ENCODE data around the gene BRD9.
A peak's percentile ranks its signal among the peaks of the same experiment; 100 is the strongest.
"Not testable (repeated sequence)": the region's sequence is repeated elsewhere in the genome, so short reads cannot be mapped to it uniquely, and the experiment has no call there.

Gene BRD9

GRCh38 chr5:892394-893136 lies at the start of gene BRD9, which contains the start of gene TRIP13:
BRD9 (minus strand) TSS chr5:892801; CDS start chr5:892657, 144 bp downstream.
TRIP13 (plus strand) TSS chr5:892884; CDS start chr5:892999, 115 bp downstream.
- peak within 1 kb of the TSS; percentile 90 for H3K4me3 ChIP-seq (ENCODE audit: low read length)
- TF ChIP-seq ZNF274 (IDR thresholded peaks at IDR 0.05; ENCODE audit: low read depth, low read length) = no peak

GRCh38 chr5:940741-941140 lies 48.1 kb upstream of the BRD9 start:
- not testable (repeated sequence) for H3K4me3 ChIP-seq (ENCODE audit: low read length)

GRCh38 chr5:939368-939767 lies 46.8 kb upstream of the BRD9 start:
- no peak for TF ChIP-seq ZNF274 (IDR thresholded peaks at IDR 0.05; ENCODE audit: low read depth, low read length)
- H3K4me3 ChIP-seq (ENCODE audit: low read length) = no peak overlapping the region

- H3K4me3 ChIP-seq (ENCODE audit: low read length) = no peak overlapping the region
- no peak for TF ChIP-seq ZNF274 (IDR thresholded peaks at IDR 0.05; ENCODE audit: low read depth, low read length)
These were observed 44.7 kb upstream of the BRD9 start for GRCh38 chr5:937151-937924.

- no peak for TF ChIP-seq ZNF274 (IDR thresholded peaks at IDR 0.05; ENCODE audit: low read depth, low read length)
- no peak overlapping the region for H3K4me3 ChIP-seq (ENCODE audit: low read length)
These were observed 43.8 kb upstream of the BRD9 start for GRCh38 chr5:936149-937144.

GRCh38 chr5:935510-936084 lies 43.0 kb upstream of the BRD9 start:
- H3K4me3 ChIP-seq (ENCODE audit: low read length) = no peak overlapping the region

GRCh38 chr5:934381-934967 lies 41.9 kb upstream of the BRD9 start:
- not testable (repeated sequence) for H3K4me3 ChIP-seq (ENCODE audit: low read length)

More at GRCh38 chr5:935510-936084, 43.0 kb upstream of the BRD9 start:
- TF ChIP-seq ZNF274 (IDR thresholded peaks at IDR 0.05; ENCODE audit: low read depth, low read length) = no peak

- not testable (repeated sequence) for H3K4me3 ChIP-seq (ENCODE audit: low read length)
These were observed 41.4 kb upstream of the BRD9 start for GRCh38 chr5:933951-934350.

GRCh38 chr5:933251-933861 lies 40.8 kb upstream of the BRD9 start:
- TF ChIP-seq ZNF274 (IDR thresholded peaks at IDR 0.05; ENCODE audit: low read depth, low read length) = no peak

GRCh38 chr5:932628-933250 lies 40.1 kb upstream of the BRD9 start:
- H3K4me3 ChIP-seq (ENCODE audit: low read length) = no peak overlapping the region
- TF ChIP-seq ZNF274 (IDR thresholded peaks at IDR 0.05; ENCODE audit: low read depth, low read length) = no peak

More at GRCh38 chr5:933251-933861, 40.8 kb upstream of the BRD9 start:
- no peak overlapping the region for H3K4me3 ChIP-seq (ENCODE audit: low read length)

- no peak for TF ChIP-seq ZNF274 (IDR thresholded peaks at IDR 0.05; ENCODE audit: low read depth, low read length)
These were observed 39.6 kb upstream of the BRD9 start for GRCh38 chr5:932151-932627.

GRCh38 chr5:931570-932145 lies 39.1 kb upstream of the BRD9 start:
- H3K4me3 ChIP-seq (ENCODE audit: low read length) = no peak overlapping the region
- no peak for TF ChIP-seq ZNF274 (IDR thresholded peaks at IDR 0.05; ENCODE audit: low read depth, low read length)

More at GRCh38 chr5:932151-932627, 39.6 kb upstream of the BRD9 start:
- H3K4me3 ChIP-seq (ENCODE audit: low read length) = no peak overlapping the region
